ENCODE data around the gene E2F4. TPM values are rescaled to one million over a fixed set of nuclear protein-coding genes. Genes with fewer than 3 reads are reported as not detected.

E2F4 gene
- polyA plus RNA-seq, 1 donor (not counting 4 experiments of a cell fraction or from before 2014, with no cell fraction given), result 64.7 TPM

DNA sequence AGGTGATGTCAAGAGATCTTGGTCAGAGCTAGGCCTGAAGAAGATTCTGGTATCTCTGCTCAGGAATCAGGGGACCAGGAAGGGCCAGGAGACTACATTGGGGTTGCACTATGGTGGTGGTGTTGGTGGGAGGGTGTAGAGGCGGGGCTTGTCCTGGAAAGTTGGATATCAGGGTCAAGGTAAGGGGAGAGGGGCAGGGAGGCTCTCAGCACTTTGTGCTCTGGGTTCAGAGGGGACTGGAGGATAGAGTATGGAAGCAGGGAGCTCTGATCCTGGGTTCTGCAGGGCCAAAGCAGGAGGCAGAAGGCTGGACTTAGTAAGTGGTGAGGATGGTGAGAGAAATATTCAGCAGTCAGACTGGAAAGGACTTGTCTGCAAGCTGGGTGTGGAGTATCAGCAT is 18.6 kb upstream of the E2F4 start:
- Histone ChIP-seq H3K9me3 (ENCODE audit: control insufficient read depth, low read depth, low read length) (no peaks in the 10 kb centered on the region), H3K79me2 (ENCODE audit: control insufficient read depth, insufficient read depth, low read length) (no peaks in the 10 kb centered on the region), H3K27me3 (ENCODE audit: control insufficient read depth, extremely low read depth, insufficient read depth, low read length) (no peaks in the 10 kb centered on the region), H4K20me1 (ENCODE audit: control insufficient read depth, extremely low read depth, insufficient read depth, low read length) (no peaks in the 10 kb centered on the region), H3K9ac (ENCODE audit: control insufficient read depth, extremely low read depth, insufficient read depth, low read length) (peak overlapping the region; percentile 66), H3K4me1 (ENCODE audit: control insufficient read depth, extremely low read depth, insufficient read depth, low read length) (peaks cover 43% of the 10 kb centered on the region), H3K4me3 (ENCODE audit: control insufficient read depth in 2 of 3, extremely low read depth in 1 of 3, insufficient read depth in 2 of 3, low read depth in 1 of 3, low read length in 3 of 3) (peak overlapping the region; percentile 43 to 66 (median 55)), H3K36me3 (ENCODE audit: control insufficient read depth in 2 of 2, extremely low read depth in 1 of 2, insufficient read depth in 2 of 2, low read length in 2 of 2) (no peaks in the 10 kb centered on the region), H3K4me2 (ENCODE audit: control insufficient read depth, extremely low read depth, insufficient read depth, low read depth, low read length) (peak overlapping the region; percentile 90), H3K9me1 (ENCODE audit: control insufficient read depth, extremely low read depth, insufficient read depth, low read length) (no peaks in the 10 kb centered on the region), H2AFZ (ENCODE audit: control insufficient read depth, low read length) (peak overlapping the region; percentile 71), H3K27ac (ENCODE audit: control insufficient read depth, insufficient read depth, low read length) (no peak overlapping the region)
- no peak for TF ChIP-seq EZH2 (IDR thresholded peaks at IDR 0.05; ENCODE audit: low read length)
- TF ChIP-seq, protein P1, sequence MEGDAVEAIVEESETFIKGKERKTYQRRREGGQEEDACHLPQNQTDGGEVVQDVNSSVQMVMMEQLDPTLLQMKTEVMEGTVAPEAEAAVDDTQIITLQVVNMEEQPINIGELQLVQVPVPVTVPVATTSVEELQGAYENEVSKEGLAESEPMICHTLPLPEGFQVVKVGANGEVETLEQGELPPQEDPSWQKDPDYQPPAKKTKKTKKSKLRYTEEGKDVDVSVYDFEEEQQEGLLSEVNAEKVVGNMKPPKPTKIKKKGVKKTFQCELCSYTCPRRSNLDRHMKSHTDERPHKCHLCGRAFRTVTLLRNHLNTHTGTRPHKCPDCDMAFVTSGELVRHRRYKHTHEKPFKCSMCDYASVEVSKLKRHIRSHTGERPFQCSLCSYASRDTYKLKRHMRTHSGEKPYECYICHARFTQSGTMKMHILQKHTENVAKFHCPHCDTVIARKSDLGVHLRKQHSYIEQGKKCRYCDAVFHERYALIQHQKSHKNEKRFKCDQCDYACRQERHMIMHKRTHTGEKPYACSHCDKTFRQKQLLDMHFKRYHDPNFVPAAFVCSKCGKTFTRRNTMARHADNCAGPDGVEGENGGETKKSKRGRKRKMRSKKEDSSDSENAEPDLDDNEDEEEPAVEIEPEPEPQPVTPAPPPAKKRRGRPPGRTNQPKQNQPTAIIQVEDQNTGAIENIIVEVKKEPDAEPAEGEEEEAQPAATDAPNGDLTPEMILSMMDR (optimal IDR thresholded peaks at IDR 0.05 in 1 of 3, IDR thresholded peaks at IDR 0.05 in 1 of 3, conservative IDR thresholded peaks at IDR 0.05 in 1 of 3; ENCODE audit: extremely low read depth in 1 of 3, insufficient read depth in 2 of 3, low read length in 3 of 3), result no peak
- DNase-seq (ENCODE audit: low read depth, low spot score), result no peak
- dilution Hi-C loops (cut with MboI; ENCODE audit: extremely low pct_ligation_motif_present, low sequenced_read_pairs), result no loop called here
- FAIRE-seq, result no peak

DNA sequence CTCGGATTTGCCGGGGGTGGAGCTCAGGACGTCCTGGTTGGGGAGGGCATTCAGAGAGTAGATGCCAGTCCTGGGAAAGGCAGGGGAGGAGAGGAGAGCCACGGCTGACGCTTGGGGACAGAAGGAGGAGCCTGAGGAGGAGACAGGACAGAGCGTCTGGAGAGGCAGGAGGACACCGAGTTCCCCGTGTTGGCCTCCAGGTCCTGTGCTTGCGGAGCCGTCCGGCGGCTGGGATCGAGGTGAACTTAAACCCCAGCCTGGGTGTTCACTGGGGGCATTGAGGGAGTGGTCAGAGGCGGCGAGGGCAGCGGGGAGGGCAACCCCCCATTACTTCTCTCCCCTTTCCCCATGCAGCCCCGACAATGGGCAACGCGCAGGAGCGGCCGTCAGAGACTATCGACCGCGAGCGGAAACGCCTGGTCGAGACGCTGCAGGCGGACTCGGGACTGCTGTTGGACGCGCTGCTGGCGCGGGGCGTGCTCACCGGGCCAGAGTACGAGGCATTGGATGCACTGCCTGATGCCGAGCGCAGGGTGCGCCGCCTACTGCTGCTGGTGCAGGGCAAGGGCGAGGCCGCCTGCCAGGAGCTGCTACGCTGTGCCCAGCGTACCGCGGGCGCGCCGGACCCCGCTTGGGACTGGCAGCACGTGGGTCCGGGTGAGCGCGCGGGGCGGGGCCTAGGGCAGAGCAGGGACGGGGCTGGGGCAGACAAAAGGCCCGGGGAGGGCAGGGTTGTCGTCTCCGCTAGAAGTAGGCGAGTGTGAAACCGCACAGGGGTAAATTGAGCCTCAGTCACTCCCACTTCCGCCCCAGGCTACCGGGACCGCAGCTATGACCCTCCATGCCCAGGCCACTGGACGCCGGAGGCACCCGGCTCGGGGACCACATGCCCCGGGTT is 17.9 kb upstream of the E2F4 start:
- DNase-seq (ENCODE audit: low read depth, low spot score) (no peak), FAIRE-seq (no peak)
- dilution Hi-C loops (cut with MboI; ENCODE audit: extremely low pct_ligation_motif_present, low sequenced_read_pairs), result no loop called here
- Histone ChIP-seq H3K9me3 (ENCODE audit: control insufficient read depth, low read depth, low read length) (no peaks in the 10 kb centered on the region), H3K36me3 (ENCODE audit: control insufficient read depth in 2 of 2, extremely low read depth in 1 of 2, insufficient read depth in 2 of 2, low read length in 2 of 2) (no peaks in the 10 kb centered on the region), H2AFZ (ENCODE audit: control insufficient read depth, low read length) (peak overlapping the region; percentile 71), H3K27ac (ENCODE audit: control insufficient read depth, insufficient read depth, low read length) (peak overlapping the region; percentile 53), H3K9me1 (ENCODE audit: control insufficient read depth, extremely low read depth, insufficient read depth, low read length) (no peaks in the 10 kb centered on the region), H3K4me3 (ENCODE audit: control insufficient read depth in 2 of 3, extremely low read depth in 1 of 3, insufficient read depth in 2 of 3, low read depth in 1 of 3, low read length in 3 of 3) (peak overlapping the region; percentile 43 to 66 (median 55)), H3K4me2 (ENCODE audit: control insufficient read depth, extremely low read depth, insufficient read depth, low read depth, low read length) (peak overlapping the region; percentile 90), H4K20me1 (ENCODE audit: control insufficient read depth, extremely low read depth, insufficient read depth, low read length) (no peaks in the 10 kb centered on the region), H3K79me2 (ENCODE audit: control insufficient read depth, insufficient read depth, low read length) (no peaks in the 10 kb centered on the region), H3K9ac (ENCODE audit: control insufficient read depth, extremely low read depth, insufficient read depth, low read length) (peak overlapping the region; percentile 66), H3K27me3 (ENCODE audit: control insufficient read depth, extremely low read depth, insufficient read depth, low read length) (no peaks in the 10 kb centered on the region), H3K4me1 (ENCODE audit: control insufficient read depth, extremely low read depth, insufficient read depth, low read length) (peaks cover 50% of the 10 kb centered on the region)
- TF ChIP-seq, protein P1 (optimal IDR thresholded peaks at IDR 0.05 in 1 of 3, IDR thresholded peaks at IDR 0.05 in 1 of 3, conservative IDR thresholded peaks at IDR 0.05 in 1 of 3; ENCODE audit: extremely low read depth in 1 of 3, insufficient read depth in 2 of 3, low read length in 3 of 3), result peak in 2 of 3 experiments; percentile 50 to 62
- no peak for TF ChIP-seq EZH2 (IDR thresholded peaks at IDR 0.05; ENCODE audit: low read length)
